DMS53 (cell line): ENCODE measurements around the gene MYOCOS.
A peak's percentile ranks its signal among the peaks of the same experiment; 100 is the strongest.
"Not testable (repeated sequence)": the region's sequence is repeated elsewhere in the genome, so short reads cannot be mapped to it uniquely, and the experiment has no call there.

Experiments
- DNase-seq: peaks from one replicate; lab custom pipeline; 2025; lab: John Stamatoyannopoulos, UW

The MYOCOS gene

GRCh38 chr1:171625225-171625624 is 3.2 kb downstream of the MYOCOS start:
- DNase-seq, result no peak

GRCh38 chr1:171627020-171627419 is 5.0 kb downstream of the MYOCOS start:
- DNase-seq, result no peak

GRCh38 chr1:171628225-171628624 is 6.2 kb downstream of the MYOCOS start:
- no peak for DNase-seq

- no peak for DNase-seq
Observed at GRCh38 chr1:171635661-171636060, 13.6 kb downstream of the MYOCOS start.

GRCh38 chr1:171636141-171636540 is 14.1 kb downstream of the MYOCOS start:
- DNase-seq, result no peak

- no peak for DNase-seq
Observed at GRCh38 chr1:171637928-171638576, 16.0 kb downstream of the MYOCOS start.

- DNase-seq, result no peak
Observed at GRCh38 chr1:171640225-171640624, 18.2 kb downstream of the MYOCOS start.

GRCh38 chr1:171641076-171641864 is 19.2 kb downstream of the MYOCOS start:
- no peak for DNase-seq

- DNase-seq, result no peak
Observed at GRCh38 chr1:171642197-171642596, 20.2 kb downstream of the MYOCOS start.

GRCh38 chr1:171643156-171643555 is 21.1 kb downstream of the MYOCOS start:
- no peak for DNase-seq

GRCh38 chr1:171644805-171645483 is 22.9 kb downstream of the MYOCOS start:
- peak; percentile 96 for DNase-seq

- no peak for DNase-seq
Observed at GRCh38 chr1:171645553-171646248, 23.7 kb downstream of the MYOCOS start.

- no peak for DNase-seq
Observed at GRCh38 chr1:171646249-171646560, 24.2 kb downstream of the MYOCOS start.

- DNase-seq, result no peak
Observed at GRCh38 chr1:171652234-171652822, 30.3 kb downstream of the MYOCOS start, which contains the start of gene MYOC. TSS of gene MYOC (minus strand) at chr1:171652688. CDS start at chr1:171652611, 77 bp downstream.

- DNase-seq, result no peak
Observed at GRCh38 chr1:171653796-171654195, 31.8 kb downstream of the MYOCOS start.

- no peak for DNase-seq
Observed at GRCh38 chr1:171654201-171654941, 32.3 kb downstream of the MYOCOS start.

GRCh38 chr1:171654942-171655745 is 33.1 kb downstream of the MYOCOS start:
- peak; percentile 54 for DNase-seq

- no peak for DNase-seq
Observed at GRCh38 chr1:171655746-171656116, 33.7 kb downstream of the MYOCOS start.

- DNase-seq, result not testable (repeated sequence)
Observed at GRCh38 chr1:171656206-171656605, 34.2 kb downstream of the MYOCOS start.

GRCh38 chr1:171661076-171661650 is 39.1 kb downstream of the MYOCOS start:
- DNase-seq, result peak; percentile 29
